Measurements from ENCODE around the gene ABI1. TPM values are rescaled to one million over a fixed set of nuclear protein-coding genes. Genes with fewer than 3 reads are reported as not detected.

Gene ABI1
- total and polyA plus RNA-seq, 4 donors, result 10.7 to 18.3 (median 14.3) TPM

DNA sequence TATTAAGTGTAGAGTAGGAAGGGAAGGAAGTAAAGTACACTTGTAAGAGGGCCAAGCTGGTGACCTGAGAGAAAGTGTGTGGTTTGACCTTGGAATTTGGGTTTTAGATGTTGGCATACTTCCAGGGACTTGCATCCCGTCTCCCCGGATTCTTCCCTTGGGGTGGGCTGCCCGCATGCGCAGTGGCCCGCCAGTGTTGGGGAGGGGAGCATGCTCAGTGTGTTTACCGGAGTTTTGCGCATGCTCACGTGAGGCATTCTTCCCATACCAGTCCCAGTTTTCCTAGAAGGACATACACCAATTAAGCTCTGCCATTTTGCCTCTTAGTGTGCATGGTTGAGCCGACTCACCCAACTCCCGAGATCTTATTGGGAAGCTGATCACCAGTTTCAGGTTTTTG is 153.8 kb downstream of the ABI1 start:
- no peaks in the 10 kb centered on the region for H3K9me3 ChIP-seq (ENCODE audit: control insufficient read depth in 4 of 4, low read length in 3 of 4)
- no peak for DNase-seq (ENCODE audit: low spot score)
- WGBS, result 96% methylated on average over 10 of the region's 10 CpGs
- no peaks in the 10 kb centered on the region for H3K27me3 ChIP-seq (ENCODE audit: control insufficient read depth in 4 of 4, insufficient read depth in 4 of 4, low read length in 3 of 4)
- H3K36me3 ChIP-seq (ENCODE audit: control insufficient read depth in 4 of 4, insufficient read depth in 3 of 4, low read depth in 1 of 4, low read length in 3 of 4), result peaks cover 0 to 18% (median 11%) of the 10 kb centered on the region in 4 donors
- no peak overlapping the region for H3K9ac ChIP-seq (ENCODE audit: low read depth in 1 of 2, low read length in 2 of 2)
- H3K4me1 ChIP-seq (ENCODE audit: control insufficient read depth in 4 of 4, insufficient read depth in 4 of 4, low read length in 3 of 4), result peaks cover 0 to 2% (median under 1%) of the 10 kb centered on the region in 4 donors
- no peak overlapping the region for H3K27ac ChIP-seq (ENCODE audit: low read depth in 1 of 2, low read length in 2 of 2)
- H3K4me3 ChIP-seq (ENCODE audit: low read depth in 1 of 3, low read length in 3 of 3), result no peak overlapping the region
- TF ChIP-seq JUND (IDR thresholded peaks at IDR 0.05), result no peak

DNA sequence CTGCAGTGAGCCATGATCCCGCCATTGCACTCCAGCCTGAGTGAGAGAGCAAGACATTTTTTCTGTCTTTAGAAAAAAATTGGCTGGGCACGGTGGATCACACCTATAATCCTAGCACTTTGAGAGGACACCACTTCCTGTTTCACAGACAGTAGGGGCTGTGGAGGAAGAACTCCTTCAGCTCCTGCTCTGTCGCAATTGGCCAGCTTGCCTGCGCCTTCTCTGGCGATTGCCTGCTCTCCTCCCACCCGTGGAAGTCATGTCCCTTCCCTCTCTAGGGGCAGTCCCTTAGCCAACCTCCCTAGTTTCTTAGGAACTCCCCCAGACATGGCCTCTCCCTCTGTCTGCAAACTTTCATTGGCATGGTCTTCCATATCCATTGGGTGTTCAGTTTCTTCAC is 154.6 kb downstream of the ABI1 start:
- peaks cover 0 to 18% (median 11%) of the 10 kb centered on the region in 4 donors for H3K36me3 ChIP-seq (ENCODE audit: control insufficient read depth in 4 of 4, insufficient read depth in 3 of 4, low read depth in 1 of 4, low read length in 3 of 4)
- DNase-seq (ENCODE audit: low spot score), result no peak
- no peak overlapping the region for H3K9ac ChIP-seq (ENCODE audit: low read depth in 1 of 2, low read length in 2 of 2)
- WGBS, result 84% methylated on average over 6 of the region's 6 CpGs
- H3K27me3 ChIP-seq (ENCODE audit: control insufficient read depth in 4 of 4, insufficient read depth in 4 of 4, low read length in 3 of 4), result no peaks in the 10 kb centered on the region
- H3K27ac ChIP-seq (ENCODE audit: low read depth in 1 of 2, low read length in 2 of 2), result no peak overlapping the region
- H3K9me3 ChIP-seq (ENCODE audit: control insufficient read depth in 4 of 4, low read length in 3 of 4), result no peaks in the 10 kb centered on the region
- H3K4me3 ChIP-seq (ENCODE audit: low read depth in 1 of 3, low read length in 3 of 3), result no peak overlapping the region
- H3K4me1 ChIP-seq (ENCODE audit: control insufficient read depth in 4 of 4, insufficient read depth in 4 of 4, low read length in 3 of 4), result peaks cover 4 to 7% (median 6%) of the 10 kb centered on the region in 4 donors
- TF ChIP-seq, protein P1, sequence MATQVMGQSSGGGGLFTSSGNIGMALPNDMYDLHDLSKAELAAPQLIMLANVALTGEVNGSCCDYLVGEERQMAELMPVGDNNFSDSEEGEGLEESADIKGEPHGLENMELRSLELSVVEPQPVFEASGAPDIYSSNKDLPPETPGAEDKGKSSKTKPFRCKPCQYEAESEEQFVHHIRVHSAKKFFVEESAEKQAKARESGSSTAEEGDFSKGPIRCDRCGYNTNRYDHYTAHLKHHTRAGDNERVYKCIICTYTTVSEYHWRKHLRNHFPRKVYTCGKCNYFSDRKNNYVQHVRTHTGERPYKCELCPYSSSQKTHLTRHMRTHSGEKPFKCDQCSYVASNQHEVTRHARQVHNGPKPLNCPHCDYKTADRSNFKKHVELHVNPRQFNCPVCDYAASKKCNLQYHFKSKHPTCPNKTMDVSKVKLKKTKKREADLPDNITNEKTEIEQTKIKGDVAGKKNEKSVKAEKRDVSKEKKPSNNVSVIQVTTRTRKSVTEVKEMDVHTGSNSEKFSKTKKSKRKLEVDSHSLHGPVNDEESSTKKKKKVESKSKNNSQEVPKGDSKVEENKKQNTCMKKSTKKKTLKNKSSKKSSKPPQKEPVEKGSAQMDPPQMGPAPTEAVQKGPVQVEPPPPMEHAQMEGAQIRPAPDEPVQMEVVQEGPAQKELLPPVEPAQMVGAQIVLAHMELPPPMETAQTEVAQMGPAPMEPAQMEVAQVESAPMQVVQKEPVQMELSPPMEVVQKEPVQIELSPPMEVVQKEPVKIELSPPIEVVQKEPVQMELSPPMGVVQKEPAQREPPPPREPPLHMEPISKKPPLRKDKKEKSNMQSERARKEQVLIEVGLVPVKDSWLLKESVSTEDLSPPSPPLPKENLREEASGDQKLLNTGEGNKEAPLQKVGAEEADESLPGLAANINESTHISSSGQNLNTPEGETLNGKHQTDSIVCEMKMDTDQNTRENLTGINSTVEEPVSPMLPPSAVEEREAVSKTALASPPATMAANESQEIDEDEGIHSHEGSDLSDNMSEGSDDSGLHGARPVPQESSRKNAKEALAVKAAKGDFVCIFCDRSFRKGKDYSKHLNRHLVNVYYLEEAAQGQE (IDR thresholded peaks at IDR 0.05), result no peak
- TF ChIP-seq, protein P2, sequence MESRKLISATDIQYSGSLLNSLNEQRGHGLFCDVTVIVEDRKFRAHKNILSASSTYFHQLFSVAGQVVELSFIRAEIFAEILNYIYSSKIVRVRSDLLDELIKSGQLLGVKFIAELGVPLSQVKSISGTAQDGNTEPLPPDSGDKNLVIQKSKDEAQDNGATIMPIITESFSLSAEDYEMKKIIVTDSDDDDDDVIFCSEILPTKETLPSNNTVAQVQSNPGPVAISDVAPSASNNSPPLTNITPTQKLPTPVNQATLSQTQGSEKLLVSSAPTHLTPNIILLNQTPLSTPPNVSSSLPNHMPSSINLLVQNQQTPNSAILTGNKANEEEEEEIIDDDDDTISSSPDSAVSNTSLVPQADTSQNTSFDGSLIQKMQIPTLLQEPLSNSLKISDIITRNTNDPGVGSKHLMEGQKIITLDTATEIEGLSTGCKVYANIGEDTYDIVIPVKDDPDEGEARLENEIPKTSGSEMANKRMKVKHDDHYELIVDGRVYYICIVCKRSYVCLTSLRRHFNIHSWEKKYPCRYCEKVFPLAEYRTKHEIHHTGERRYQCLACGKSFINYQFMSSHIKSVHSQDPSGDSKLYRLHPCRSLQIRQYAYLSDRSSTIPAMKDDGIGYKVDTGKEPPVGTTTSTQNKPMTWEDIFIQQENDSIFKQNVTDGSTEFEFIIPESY (IDR thresholded peaks at IDR 0.05), result no peak
- TF ChIP-seq RXRA (IDR thresholded peaks at IDR 0.05), result no peak
- TF ChIP-seq HNF4A (conservative IDR thresholded peaks at IDR 0.05), result no peak
- no peak for TF ChIP-seq FOXA1 (IDR thresholded peaks at IDR 0.05)
- no peak for TF ChIP-seq FOXA2 (IDR thresholded peaks at IDR 0.05)
- TF ChIP-seq, protein P3, sequence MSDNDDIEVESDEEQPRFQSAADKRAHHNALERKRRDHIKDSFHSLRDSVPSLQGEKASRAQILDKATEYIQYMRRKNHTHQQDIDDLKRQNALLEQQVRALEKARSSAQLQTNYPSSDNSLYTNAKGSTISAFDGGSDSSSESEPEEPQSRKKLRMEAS (IDR thresholded peaks at IDR 0.05), result no peak
- no peak for TF ChIP-seq YY1 (IDR thresholded peaks at IDR 0.05)
- no peak for TF ChIP-seq RAD21 (IDR thresholded peaks at IDR 0.05)
- TF ChIP-seq HNF4G (IDR thresholded peaks at IDR 0.05), result no peak
- no peak for TF ChIP-seq JUND (IDR thresholded peaks at IDR 0.05)
- TF ChIP-seq, protein P4, sequence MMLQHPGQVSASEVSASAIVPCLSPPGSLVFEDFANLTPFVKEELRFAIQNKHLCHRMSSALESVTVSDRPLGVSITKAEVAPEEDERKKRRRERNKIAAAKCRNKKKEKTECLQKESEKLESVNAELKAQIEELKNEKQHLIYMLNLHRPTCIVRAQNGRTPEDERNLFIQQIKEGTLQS (IDR thresholded peaks at IDR 0.05), result no peak
- no peak for TF ChIP-seq EGR1 (IDR thresholded peaks at IDR 0.05; ENCODE audit: low read depth in 2 of 2)

DNA sequence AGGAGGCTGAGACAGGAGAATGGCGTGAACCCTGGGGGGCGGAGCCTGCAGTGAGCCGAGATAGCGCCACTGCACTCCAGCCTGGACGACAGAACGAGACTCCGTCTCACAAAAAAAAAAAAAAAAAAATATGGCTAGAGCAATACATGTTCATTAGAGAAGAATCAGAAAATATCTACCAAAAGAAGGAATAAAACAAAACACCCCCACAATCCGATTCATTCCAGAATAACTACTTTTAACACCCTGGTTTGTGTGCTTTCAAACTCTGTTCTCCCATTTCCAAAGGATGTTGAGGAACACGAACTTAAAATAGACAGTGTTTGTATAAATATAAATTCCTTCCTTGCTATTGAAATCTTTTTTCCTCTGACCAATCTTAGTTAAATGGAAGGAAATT is 156.8 kb downstream of the ABI1 start:
- Histone ChIP-seq H3K4me1 (ENCODE audit: control insufficient read depth in 4 of 4, insufficient read depth in 4 of 4, low read length in 3 of 4) (peaks cover 10 to 22% (median 16%) of the 10 kb centered on the region in 4 donors), H3K4me3 (ENCODE audit: low read depth in 1 of 3, low read length in 3 of 3) (no peak overlapping the region), H3K27me3 (ENCODE audit: control insufficient read depth in 4 of 4, insufficient read depth in 4 of 4, low read length in 3 of 4) (no peaks in the 10 kb centered on the region), H3K9me3 (ENCODE audit: control insufficient read depth in 4 of 4, low read length in 3 of 4) (no peaks in the 10 kb centered on the region), H3K36me3 (ENCODE audit: control insufficient read depth in 4 of 4, insufficient read depth in 3 of 4, low read depth in 1 of 4, low read length in 3 of 4) (peaks cover 0 to 18% (median 10%) of the 10 kb centered on the region in 4 donors), H3K27ac (ENCODE audit: low read depth in 1 of 2, low read length in 2 of 2) (no peak overlapping the region), H3K9ac (ENCODE audit: low read depth in 1 of 2, low read length in 2 of 2) (no peak overlapping the region)
- no peak for DNase-seq (ENCODE audit: low spot score)
- TF ChIP-seq FOXA1 (IDR thresholded peaks at IDR 0.05) (no peak), RXRA (IDR thresholded peaks at IDR 0.05) (no peak), FOXA2 (IDR thresholded peaks at IDR 0.05) (no peak), HNF4G (IDR thresholded peaks at IDR 0.05) (no peak), RAD21 (IDR thresholded peaks at IDR 0.05) (no peak), TAF1 (conservative IDR thresholded peaks at IDR 0.05) (no peak), NR2F2 (IDR thresholded peaks at IDR 0.05) (no peak)
- TF ChIP-seq, protein P3 (IDR thresholded peaks at IDR 0.05), result no peak
- WGBS, result 92% methylated on average over 9 of the region's 9 CpGs

Data from liver (tissue), 9 donors.